HG02885 (cell line): ENCODE measurements around the gene DNM3.

Source experiments
- ATAC-seq: cut with Tn5 transposase; IDR thresholded peaks from one replicate; pipeline ENCODE4 v1.9.1; 2021; ENCODE audit warnings: mild to moderate bottlenecking; ENCODE audit not compliant: unreplicated experiment, poor library complexity

The DNM3 gene

DNA sequence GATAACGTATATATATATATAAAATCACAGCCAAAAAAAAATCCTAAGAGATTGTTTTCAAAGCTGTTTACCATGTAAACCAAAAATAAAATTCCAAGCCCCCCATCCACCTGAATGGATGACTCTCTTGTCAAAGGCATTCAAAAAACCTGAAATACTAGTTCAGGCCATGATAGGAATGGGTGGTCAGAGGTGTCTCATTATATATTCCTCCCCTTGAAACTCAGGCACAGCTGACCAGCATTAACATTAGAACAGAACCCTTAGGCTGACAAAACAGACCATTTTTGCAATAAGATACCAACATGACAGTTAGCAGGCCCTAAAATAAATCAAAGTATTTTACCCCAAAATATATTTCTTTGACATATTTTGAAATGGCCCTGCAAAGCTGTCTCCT is 122.5 kb downstream of the DNM3 start:
- no peak for ATAC-seq

DNA sequence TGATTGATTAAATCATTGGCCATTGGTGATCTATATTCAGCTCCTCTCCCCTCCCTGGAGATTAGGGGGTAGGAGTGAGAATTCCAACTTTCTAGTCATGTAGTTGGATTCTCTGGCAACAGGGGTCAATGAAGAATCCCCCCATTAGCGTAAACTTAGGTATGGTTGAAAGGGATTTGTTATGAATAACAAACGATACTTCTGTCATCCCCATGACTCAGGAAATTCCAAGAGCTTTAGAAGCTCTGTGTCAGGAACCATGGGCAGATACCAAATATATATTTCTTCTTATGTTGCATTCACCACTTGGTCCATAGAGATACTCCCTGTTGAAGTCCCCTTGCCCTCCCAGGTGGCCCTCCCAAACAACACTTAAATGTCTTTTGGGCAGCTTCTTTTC is 124.5 kb downstream of the DNM3 start:
- ATAC-seq, result no peak

DNA sequence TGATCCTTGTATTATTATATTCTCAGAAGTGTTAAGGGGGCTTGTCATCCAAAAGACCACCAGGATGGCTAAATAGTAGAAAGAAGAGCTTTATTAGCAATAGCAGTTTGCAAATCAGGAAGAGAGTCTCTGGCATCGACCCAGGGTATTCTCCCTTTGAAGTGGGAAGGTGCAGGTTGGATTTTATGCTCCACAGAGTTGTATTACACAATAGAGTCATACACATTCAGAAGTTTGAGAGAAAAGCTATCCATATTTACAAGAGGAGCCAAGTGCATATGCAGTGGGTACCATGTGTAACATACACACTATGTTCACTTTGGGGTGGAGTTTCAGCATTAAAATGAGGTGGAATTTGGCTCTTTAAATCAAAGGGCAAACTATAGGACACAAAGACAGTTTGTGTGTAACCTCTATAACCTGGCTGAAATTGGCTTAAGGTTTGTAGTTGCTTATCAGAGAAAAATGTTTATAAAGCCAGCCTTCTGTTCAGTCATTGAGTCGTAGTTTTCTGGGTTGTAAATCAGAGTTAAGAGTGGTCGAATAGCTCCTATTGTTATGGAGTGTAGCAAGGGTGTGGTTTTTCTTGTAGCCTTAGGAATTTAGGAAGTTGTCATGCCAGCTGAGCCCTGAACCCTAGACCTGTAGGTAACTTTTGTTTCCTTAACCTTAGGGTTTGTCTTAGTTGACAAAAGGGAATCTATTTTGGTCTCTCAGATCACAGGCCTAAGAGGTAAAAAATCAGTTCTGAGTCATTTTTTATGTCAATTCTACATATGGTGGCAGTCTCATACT is 125.3 kb downstream of the DNM3 start:
- ATAC-seq, result no peak

DNA sequence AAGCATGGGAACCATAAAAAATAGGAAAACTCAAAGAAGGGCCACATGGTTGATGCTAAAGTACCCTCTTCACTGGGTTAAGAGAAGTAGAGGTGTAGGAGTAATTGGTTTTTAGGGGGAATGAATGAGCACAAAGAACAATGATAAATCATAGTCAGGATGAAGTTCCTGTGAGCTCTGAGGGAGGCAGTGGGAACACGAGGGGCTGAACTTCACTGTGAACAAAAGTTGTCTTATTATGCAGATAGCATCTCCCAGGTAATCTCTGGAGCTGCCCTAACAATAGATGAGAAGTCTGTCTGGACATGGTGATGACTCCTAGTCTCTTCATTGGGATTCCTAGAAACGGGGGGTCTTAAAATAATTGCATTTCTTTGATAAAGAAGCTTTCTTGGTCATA is 127.9 kb downstream of the DNM3 start:
- ATAC-seq, result no peak

DNA sequence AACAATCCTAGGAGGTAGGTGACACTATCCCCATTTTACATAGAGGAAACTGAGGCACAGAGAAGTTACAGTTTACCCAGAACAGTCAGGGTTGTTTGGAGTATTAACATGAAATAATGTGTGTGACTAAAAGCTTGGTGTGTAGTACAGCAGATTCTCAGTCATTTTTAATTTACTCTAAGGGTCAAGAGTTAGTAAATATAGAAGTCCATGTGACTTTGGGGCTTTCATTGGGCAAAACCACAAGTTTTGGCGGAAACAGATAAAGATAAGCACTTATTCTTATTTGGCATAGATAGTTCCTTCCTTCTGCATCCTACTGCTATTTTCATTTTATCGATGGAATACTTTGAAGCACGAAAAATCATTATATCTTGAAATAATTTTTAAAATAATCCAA is 128.5 kb downstream of the DNM3 start:
- no peak for ATAC-seq

DNA sequence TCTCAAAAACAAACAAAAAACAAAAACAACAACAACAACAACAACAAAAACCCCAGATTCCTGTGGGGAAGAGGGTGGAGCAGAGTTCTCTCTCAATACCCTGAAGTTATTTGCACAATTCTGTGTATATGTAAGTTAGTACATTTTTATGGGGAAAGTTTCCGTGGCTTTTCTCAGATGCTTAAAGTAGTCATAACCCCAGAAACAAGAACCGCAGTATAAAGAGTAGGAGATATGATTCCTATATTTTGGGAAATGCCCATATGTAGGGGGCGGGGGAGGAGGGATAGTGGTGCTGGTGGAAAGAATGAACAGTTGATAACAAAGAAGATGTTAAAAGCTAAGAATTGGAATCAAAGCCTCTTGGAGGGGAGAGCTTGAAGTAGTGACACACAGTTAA is 131.5 kb downstream of the DNM3 start:
- no peak for ATAC-seq

DNA sequence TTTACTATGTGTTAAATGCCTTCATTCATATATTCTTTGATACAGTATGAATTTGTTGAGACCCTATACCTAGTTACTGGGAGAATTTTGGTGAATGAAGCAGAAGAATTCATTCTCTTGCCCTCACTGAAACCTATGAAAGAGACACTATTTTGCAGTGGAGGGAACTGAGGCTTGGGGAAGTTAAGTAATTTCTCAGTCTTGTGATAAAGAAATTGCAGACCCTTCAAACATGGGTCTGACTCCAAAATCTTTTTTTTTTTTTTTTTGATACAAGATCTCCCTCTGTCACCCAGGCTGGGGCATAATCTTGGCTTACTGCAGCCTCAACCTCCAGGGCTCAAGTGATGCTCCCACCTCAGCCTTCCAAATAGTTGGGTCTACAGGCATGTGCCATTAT is 132.1 kb downstream of the DNM3 start:
- no peak for ATAC-seq

DNA sequence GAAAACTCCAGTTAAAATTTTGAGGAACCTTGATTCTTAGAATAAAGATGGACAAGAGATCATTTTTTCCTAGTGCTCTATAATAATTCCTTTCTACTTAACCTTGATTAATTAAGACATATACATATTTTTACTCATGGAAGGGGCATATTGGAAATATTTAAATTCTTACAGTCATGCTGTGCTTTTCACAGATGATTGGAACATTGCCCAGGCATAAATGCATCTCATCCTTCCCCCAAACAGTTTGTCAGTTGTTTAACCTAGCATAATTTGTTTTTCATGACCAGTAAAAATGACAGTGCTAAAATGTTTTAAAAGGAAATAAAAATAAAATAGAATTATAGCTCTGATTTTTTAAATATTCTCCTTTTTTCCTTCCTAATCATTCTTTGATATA is 140.0 kb downstream of the DNM3 start:
- ATAC-seq, result no peak

DNA sequence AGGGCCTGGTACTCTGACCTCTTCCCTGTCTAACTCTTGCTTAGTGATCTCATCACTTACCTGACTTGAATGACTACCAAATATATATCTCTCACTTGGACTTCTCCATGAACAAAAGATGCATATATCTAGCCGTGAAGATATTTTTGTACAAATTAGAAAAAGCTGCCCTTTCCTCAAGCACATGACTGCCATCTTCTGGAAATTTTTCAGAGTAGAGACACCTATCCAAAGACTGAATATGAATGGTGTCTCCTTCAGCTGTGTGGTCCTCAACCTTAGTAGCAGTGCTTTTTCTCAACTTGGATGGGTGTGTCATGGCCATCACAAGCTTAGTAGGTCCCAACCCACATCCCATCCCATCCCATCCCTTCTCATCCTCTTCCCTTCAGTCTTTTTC is 142.3 kb downstream of the DNM3 start:
- ATAC-seq, result no peak

DNA sequence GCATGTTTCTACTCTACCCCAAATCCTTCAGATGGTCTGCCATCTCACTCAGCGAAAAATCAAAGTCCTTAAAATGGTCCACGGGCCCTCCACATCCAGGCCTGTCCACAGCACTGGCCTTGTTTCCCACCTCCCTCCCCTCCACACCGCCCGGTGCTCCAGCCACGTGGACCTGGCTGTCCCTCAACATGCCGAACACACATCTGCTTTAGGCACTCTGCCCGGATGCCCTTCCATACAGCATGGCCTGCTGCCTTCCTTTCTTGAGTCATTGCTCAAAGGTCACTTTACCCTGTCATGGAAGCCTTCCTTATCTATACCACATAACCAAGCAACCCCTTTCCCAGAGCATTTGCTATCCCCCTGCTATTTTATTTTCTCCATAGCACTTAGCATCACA is 143.0 kb downstream of the DNM3 start:
- ATAC-seq, result no peak

DNA sequence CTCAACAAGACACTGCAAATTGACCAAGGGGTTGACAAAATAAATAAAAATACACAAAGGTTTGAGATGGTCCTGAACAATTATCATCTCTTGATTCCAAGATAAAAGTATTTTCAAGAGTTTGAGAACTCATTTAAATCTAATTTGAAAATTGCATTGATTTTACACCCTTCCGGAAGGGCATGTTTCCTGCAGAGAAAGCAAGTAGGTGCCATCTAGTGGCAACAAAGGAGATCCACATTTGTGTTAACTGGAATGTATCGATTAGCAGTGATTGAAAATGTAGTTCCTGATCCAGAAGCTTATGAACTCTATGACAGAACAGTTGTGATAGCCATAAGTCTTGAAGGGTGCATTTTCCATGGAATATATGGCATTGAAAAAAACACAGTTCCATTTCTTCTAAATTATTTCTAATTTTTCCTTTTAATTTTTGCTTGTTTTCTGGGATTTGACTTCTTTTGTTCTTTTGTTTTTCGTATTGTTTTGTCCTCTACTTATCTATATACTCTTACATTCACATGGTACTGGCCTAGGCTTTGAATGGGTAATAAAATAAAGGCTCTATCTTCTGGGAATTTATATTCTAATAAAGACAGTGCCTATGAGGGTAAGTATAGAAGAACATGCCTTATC is 143.7 kb downstream of the DNM3 start:
- ATAC-seq, result no peak

DNA sequence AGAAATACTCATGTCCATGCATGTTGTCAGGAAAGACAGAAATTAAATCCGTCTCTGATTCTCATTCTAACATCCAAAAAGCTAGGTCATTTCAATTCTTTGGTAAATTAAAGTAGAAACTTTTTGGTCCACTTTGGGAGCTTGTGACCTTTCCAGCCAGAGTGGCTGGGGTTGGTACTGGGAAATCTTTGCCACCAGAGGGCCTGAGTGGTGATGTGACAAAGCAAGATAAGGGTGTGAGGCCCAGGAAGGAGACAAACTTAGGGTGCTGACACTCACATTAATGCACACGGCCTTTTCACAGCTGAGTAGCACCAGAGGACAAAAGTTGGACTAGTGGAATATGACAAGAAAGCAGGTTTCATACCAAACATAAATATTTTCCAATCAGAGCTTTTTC is 144.3 kb downstream of the DNM3 start:
- no peak for ATAC-seq

DNA sequence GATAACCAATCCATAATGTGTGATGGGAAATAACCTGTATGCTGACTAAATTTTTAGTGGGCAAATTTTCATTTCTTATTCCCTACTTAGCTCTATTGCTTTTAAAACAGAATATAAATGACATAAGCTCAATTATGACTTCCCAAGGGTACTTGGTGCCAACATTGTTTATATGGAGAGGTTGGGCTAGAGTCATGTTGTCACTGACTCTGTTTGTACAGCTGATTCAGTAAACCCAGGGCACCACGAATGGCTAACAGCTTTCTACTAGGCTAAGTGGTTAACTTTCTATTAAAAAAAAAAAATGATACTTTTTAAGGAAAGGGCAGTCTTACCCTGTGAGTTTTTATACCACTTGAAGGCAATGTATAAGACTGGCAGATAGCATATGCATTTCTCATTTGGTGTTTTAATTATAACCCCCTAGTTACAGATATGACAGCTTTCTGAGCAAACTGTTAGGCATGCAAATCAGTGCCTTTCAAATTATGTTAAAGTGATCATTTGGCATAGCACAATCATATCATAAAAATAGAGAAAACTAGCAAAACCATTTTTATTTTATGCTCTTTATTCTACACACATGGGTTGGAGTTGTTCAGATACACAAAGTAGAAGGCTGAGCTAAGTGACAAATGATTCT is 147.1 kb downstream of the DNM3 start:
- no peak for ATAC-seq

DNA sequence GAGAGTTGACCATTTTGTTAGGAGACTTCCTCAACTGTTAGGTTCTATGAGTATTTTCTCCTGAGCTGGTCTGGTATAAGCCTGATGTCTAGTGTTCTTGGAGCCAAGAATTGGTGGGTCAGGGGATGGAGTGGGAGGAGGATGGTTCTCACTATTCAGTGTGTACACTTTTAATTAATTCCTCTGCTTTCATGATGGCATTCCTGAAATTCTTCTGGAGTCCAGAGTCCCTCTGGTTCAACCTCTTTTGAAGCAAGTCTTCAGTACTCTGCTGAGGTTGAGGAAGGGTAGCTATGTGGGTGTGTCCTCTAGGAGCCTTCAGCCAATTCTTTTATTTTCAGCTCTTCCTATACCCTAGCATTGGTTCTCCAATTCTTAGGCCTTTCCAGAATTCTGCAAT is 149.1 kb downstream of the DNM3 start:
- ATAC-seq, result no peak

DNA sequence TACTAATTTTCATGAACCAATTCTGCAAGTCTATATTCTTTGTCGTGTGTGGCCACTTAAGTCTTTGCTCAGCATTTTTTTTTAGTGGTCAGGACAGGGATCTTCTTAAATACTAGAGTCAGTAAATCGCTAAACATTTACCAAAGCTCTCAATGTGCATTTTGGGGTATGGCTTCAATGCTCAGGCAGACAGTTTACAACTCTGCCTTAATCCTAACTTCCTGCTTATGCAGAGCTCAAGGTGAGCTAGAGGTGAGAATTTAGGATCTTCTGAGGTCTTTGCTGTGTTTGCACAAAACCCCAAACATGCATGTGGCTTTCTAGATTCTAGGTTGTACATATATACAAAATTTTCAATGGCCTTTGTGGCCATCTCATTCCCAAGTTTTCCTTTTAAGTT is 153.0 kb downstream of the DNM3 start:
- no peak for ATAC-seq

DNA sequence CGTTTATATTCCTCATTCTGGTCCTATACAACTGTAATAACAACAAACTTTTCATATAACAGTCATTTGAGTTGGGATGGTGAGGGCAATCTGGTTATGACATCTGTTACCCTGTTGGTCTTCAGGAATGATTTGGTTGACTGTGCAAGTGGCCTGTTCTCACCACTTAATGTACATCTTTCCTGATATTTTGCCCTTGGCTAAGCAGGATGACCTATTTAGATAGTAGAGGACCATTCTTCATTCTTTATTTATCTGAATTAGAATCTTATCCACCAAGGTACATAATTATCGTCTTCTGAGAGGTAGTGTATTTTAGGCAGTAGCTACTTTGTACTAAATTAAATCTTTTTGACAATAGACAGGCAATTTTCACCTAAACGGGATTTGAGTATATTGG is 154.3 kb downstream of the DNM3 start:
- ATAC-seq, result no peak

DNA sequence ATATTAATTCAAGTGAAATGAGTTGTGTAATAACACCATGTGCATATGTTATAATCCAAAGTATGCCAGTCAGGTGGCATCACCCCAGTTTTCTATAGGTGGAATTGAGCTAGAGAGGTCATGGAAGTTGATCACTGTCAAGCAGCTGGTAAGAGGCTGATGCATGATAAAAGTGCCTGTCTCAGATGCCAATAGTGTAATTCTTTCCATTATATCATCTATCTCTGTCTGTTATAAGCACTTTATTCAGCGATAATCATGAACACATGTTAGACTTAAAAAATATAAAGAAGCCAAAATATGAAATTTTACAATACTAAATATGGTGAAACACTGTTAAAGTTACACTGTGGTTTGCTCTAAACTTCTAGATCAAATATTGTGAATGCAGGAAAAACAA is 156.6 kb downstream of the DNM3 start:
- no peak for ATAC-seq

DNA sequence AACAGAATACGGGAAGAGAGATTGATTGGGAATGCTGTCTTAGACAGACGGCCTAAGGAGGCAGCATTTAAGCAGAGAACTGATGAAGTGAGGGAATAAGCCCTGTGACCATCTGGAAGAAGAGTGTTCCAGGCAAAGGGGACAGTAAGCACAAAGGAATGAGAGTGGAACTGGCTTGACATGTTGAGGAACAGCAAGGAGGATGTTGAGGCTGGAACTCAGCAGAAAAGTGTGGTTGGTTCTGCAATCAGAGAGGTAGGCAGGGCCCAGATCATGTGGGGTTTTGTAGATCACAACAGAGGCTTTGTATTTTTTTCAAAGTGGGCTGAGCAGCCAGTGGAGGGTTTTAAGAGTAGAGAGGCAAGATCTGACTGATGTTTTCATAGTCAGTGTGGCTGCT is 157.4 kb downstream of the DNM3 start:
- no peak for ATAC-seq

DNA sequence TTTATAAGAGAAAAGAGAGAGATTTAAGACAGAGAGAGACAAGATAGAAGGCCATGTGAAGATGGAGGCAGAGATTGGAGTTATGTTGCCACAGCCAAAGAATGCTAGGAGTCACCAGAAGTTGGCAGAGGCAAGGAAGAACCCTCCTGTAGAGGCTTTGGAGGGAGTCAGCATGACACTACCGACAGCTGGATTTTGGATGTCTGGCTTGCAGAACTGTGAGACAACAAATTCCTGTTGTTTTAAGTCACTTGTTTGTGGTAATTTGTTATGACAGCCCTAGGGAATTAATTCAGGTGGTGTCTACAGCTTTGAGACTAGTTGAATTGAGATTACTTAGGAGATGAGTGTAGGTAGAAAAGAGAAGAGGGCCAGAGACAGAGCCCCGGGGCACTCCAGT is 158.5 kb downstream of the DNM3 start:
- ATAC-seq, result no peak

DNA sequence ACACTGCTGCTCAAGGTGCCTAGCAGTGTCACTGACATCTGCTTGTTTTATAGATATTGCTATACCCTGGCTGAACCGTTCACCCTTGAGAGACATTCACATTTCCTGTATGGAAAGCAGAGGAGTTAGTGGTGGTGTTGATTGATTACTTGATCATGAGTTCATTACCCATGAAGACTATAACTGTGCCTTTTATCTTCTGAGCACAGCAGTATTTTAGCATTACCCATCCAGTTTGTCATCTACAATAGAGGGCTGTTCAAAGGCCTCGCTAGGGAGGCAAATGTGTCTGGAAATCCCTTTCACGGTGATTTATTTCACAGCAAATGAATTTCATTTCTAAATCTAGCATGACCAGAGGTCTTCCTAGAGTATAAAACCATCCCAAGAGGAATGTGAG is 160.0 kb downstream of the DNM3 start:
- no peak for ATAC-seq

DNA sequence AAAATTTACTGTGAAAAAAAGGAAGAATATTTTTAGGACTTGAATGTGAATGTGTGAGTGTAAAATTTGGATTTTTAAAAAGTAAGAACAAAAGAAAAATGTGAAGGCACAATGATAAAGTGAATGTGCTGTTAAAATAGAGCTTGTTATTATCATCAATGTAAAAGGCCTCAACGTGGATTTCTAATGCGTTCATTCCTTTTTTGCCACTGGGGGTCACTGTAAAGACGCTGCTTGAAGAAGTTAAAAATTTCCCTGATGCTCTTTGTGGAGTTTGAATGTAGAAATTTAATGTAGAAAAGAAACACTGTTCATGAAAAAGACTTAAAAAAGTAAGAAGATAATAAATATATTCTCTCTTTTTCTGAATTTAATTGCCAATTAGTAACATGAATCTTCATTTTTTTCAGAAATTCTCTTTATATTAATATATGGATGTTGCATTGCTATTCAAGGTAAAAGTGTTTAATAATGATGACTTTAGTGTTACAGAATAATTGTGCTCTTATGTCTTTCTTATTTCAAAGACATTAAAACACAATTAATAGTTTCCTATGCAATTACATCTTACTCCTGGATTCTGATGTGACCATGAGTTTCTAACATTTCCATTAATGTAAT is 161.5 kb downstream of the DNM3 start:
- no peak for ATAC-seq
